Measurements from ENCODE around the gene ZNF143.

- TF ChIP-seq CTCF (IDR thresholded peaks at IDR 0.05) (no peak), POLR2A (IDR thresholded peaks at IDR 0.05) (no peak)
Measured at GRCh38 chr11:9455722-9456121, 5.1 kb upstream of the ZNF143 start.

Measured in right lobe of liver (tissue), 4 donors.